ENCODE measurements around the gene TFDP2. TPM values are rescaled to one million over a fixed set of nuclear protein-coding genes. Genes with fewer than 3 reads are reported as not detected.

TFDP2 gene
- total RNA-seq, 1 donor from 2014 or later = 11.6 TPM

GRCh38 chr3:141941093-141941492, 208.3 kb downstream of the TFDP2 start:
- no peak for TF ChIP-seq CTCF (IDR thresholded peaks at IDR 0.05; ENCODE audit: insufficient read depth, low read length, severe bottlenecking)
- no peaks in the 10 kb centered on the region for H3K36me3 ChIP-seq (ENCODE audit: control insufficient read depth, insufficient read depth, low read length)
- H3K27me3 ChIP-seq (ENCODE audit: control insufficient read depth, insufficient read depth, low read length) = no peaks in the 10 kb centered on the region
- H3K4me3 ChIP-seq (ENCODE audit: low read depth, low read length) = no peak overlapping the region
- no peak for FAIRE-seq
- DNase-seq (ENCODE audit: low read depth) = no peak

GRCh38 chr3:141940194-141940776, 209.1 kb downstream of the TFDP2 start:
- no peaks in the 10 kb centered on the region for H3K27me3 ChIP-seq (ENCODE audit: control insufficient read depth, insufficient read depth, low read length)
- peak; percentile 13 for TF ChIP-seq CTCF (IDR thresholded peaks at IDR 0.05; ENCODE audit: insufficient read depth, low read length, severe bottlenecking)
- no peaks in the 10 kb centered on the region for H3K36me3 ChIP-seq (ENCODE audit: control insufficient read depth, insufficient read depth, low read length)
- peak; percentile 90 for FAIRE-seq
- peak; percentile 99 for DNase-seq (ENCODE audit: low read depth)
- no peak overlapping the region for H3K4me3 ChIP-seq (ENCODE audit: low read depth, low read length)

DNA sequence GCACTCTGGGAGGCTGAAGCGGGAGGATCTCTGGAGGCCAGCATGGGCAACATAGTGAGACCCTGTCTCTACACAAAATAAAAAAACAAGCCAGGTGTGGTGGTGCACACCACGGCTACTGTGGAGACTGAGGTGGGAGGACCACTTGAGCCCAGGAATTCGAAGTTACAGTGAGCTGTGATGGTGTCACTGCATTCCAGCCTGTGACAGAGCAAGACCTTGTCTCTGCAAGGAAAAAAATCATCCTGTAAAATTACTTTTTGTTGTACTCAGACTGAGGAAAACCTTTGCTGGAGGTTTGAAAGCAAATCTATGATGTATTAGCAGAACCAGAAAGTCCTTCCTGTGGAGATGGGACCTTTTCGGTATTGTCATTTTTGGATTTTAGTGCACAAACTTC, 209.6 kb downstream of the TFDP2 start:
- Histone ChIP-seq H3K4me3 (ENCODE audit: low read depth, low read length) (no peak overlapping the region), H3K36me3 (ENCODE audit: control insufficient read depth, insufficient read depth, low read length) (no peaks in the 10 kb centered on the region), H3K27me3 (ENCODE audit: control insufficient read depth, insufficient read depth, low read length) (no peaks in the 10 kb centered on the region)
- FAIRE-seq (no peak), DNase-seq (ENCODE audit: low read depth) (no peak)
- no peak for TF ChIP-seq CTCF (IDR thresholded peaks at IDR 0.05; ENCODE audit: insufficient read depth, low read length, severe bottlenecking)

DNA sequence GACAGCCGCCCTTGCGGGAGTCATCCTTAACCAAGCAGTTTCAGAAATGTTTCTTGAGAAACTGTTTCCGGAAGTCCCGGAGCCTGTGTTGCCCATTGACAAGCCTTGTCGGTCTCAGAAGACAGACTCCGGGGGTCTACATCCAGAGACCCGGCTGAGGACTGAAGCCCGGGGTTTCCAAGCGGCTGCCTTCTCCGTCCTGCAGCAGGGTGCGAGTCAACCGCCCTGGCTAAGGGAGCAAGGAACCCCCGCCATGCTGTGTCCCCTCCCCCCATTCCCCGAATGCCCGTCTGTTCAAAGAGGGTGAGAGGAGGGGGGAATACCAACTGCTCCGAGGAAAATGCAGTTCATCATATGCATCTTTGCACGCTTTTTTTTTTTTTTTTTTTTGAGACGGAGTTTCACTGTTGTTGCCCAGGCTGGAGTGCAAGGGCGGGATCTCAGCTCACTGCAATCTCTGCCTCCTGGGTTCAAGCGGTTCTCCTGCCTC, 211.3 kb downstream of the TFDP2 start:
- Histone ChIP-seq H3K27me3 (ENCODE audit: control insufficient read depth, insufficient read depth, low read length) (no peaks in the 10 kb centered on the region), H3K4me3 (ENCODE audit: low read depth, low read length) (no peak overlapping the region), H3K36me3 (ENCODE audit: control insufficient read depth, insufficient read depth, low read length) (no peaks in the 10 kb centered on the region)
- no peak for DNase-seq (ENCODE audit: low read depth)
- FAIRE-seq = no peak
- TF ChIP-seq CTCF (IDR thresholded peaks at IDR 0.05; ENCODE audit: insufficient read depth, low read length, severe bottlenecking) = no peak

GRCh38 chr3:141934354-141934753, 215.0 kb downstream of the TFDP2 start:
- Histone ChIP-seq H3K36me3 (ENCODE audit: control insufficient read depth, insufficient read depth, low read length) (no peaks in the 10 kb centered on the region), H3K27me3 (ENCODE audit: control insufficient read depth, insufficient read depth, low read length) (no peaks in the 10 kb centered on the region), H3K4me3 (ENCODE audit: low read depth, low read length) (no peak overlapping the region)
- no peak for FAIRE-seq
- TF ChIP-seq CTCF (IDR thresholded peaks at IDR 0.05; ENCODE audit: insufficient read depth, low read length, severe bottlenecking) = no peak
- no peak for DNase-seq (ENCODE audit: low read depth)

Measured in bronchial epithelial cell (primary cell).